ENCODE results near the gene LINC00237.

Gene LINC00237

DNA sequence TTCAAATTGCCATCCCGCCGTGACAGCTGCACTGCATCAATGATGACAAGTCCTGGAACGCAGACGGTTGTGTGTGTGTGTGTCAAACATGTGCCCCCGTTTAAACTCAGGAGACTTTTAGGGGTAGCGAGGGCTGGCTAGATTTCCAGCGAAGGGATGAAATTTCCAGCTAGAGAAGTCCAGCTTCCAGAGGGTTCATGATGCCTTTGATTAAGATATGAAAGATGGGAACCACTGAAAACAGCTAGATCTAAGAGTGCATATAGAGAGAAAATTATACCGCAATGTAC, 20.4 kb upstream of the LINC00237 start:
- TF ChIP-seq, protein P1, sequence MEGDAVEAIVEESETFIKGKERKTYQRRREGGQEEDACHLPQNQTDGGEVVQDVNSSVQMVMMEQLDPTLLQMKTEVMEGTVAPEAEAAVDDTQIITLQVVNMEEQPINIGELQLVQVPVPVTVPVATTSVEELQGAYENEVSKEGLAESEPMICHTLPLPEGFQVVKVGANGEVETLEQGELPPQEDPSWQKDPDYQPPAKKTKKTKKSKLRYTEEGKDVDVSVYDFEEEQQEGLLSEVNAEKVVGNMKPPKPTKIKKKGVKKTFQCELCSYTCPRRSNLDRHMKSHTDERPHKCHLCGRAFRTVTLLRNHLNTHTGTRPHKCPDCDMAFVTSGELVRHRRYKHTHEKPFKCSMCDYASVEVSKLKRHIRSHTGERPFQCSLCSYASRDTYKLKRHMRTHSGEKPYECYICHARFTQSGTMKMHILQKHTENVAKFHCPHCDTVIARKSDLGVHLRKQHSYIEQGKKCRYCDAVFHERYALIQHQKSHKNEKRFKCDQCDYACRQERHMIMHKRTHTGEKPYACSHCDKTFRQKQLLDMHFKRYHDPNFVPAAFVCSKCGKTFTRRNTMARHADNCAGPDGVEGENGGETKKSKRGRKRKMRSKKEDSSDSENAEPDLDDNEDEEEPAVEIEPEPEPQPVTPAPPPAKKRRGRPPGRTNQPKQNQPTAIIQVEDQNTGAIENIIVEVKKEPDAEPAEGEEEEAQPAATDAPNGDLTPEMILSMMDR (IDR thresholded peaks at IDR 0.05; ENCODE audit: control extremely low read depth, extremely low read depth, low read depth, missing control alignments): no peak
- no peak for DNase-seq (ENCODE audit: extremely low spot score)
- CTCF ChIA-PET: interaction anchor here (0.7 to 1.9 kb wide), 9 partner anchors 9 to 379 kb away, joined by 3 to 9 read pairs (median 3); no protein-coding TSS in a partner anchor
- POLR2A ChIA-PET: no interaction called here

DNA sequence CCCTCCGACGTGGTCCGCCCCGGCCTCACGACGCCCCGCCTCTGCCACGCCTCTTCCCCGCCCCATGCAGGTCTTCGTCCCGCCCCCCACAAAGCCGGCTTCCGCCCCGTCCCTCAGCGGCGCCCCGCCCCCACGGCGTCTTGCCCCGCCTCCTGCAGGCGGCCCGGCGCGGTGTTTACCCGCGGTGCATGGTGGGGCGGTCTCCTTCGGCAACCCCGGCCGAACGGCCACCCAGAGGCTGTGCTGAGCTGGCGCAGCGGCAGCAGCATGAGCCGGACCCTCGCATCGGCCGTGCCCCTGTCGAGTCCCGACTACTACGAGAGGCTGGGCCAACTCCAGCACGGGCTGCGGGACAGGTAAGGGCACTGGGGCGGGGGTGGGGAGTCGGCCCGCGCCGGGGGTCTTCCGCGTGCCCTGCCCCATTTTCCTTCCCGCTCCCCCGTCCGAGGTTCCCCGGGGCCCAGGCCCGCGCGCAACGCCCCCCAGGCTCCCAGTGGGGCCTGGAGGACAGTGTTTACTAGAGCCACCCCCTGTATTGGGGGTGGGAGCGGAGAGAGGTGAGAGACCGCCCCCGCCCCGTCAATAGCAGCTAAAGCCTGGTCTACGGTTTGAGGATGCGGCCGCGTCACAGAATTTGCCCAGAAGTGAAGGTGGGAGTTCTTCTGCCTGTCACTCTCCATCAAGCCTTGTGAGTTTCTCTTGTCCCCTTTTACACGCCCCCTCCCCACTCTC, 19.9 kb upstream of the LINC00237 start, which contains the start of gene KIZ:
TSS of gene KIZ (plus strand) at position 234 of the 732 bp plus-strand sequence. CDS start at position 268, 34 bp downstream.
- ChIA-PET CTCF (interaction anchor here (0.7 to 1.9 kb wide), 9 partner anchors 10 to 379 kb away, joined by 3 to 9 read pairs (median 3); no protein-coding TSS in a partner anchor), POLR2A (interaction anchor here (0.9 kb wide), 1 partner anchor 16 kb away, joined by 3 read pairs; no protein-coding TSS in a partner anchor)
- peak; percentile 98 for DNase-seq (ENCODE audit: extremely low spot score)
- TF ChIP-seq, protein P1 (IDR thresholded peaks at IDR 0.05; ENCODE audit: control extremely low read depth, extremely low read depth, low read depth, missing control alignments): peak; percentile 32

DNA sequence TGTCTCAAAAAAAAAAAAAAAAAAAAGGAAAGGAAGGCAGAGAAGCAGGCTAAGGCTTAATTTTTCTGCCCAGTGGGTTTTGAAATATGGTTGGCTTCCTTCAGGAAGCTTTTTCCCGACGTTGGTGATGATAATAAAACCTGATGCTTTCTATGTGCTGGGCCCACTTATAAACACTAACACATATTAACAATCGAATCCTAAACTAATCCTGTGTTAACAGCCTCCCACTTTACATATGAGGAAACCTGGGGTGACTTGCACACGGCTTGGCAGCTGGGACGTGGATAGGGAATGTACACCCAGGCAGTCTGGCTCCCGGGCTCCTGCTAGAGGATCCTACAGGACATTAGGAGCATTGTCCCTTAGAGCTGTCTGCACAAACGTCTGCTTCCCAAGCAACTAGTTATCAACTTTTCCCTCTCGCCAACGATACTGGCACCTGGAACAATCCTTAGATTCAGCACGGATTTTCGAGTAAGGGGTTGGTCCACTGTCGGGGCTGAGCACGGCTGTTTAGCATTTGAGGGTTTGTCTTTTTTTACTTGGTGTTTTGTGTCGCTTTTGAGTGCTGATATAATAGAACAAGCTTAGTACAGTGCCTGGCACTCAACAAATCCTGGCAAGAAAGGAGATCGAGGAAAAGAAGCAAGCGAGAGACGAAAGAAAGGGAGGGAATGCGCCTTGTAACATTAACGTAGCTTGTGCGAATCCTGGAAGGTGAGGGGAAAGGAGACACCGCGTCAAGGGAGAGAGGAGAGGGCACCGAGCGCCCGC, 19.1 kb upstream of the LINC00237 start:
- DNase-seq (ENCODE audit: extremely low spot score): no peak
- ChIA-PET CTCF (interaction anchor here (1.3 to 1.9 kb wide), 3 partner anchors 10 to 15 kb away, joined by 6 to 9 read pairs (median 6); no protein-coding TSS in a partner anchor), POLR2A (interaction anchor here (0.9 kb wide), 1 partner anchor 17 kb away, joined by 3 read pairs; no protein-coding TSS in a partner anchor)
- TF ChIP-seq, protein P1 (IDR thresholded peaks at IDR 0.05; ENCODE audit: control extremely low read depth, extremely low read depth, low read depth, missing control alignments): no peak

DNA sequence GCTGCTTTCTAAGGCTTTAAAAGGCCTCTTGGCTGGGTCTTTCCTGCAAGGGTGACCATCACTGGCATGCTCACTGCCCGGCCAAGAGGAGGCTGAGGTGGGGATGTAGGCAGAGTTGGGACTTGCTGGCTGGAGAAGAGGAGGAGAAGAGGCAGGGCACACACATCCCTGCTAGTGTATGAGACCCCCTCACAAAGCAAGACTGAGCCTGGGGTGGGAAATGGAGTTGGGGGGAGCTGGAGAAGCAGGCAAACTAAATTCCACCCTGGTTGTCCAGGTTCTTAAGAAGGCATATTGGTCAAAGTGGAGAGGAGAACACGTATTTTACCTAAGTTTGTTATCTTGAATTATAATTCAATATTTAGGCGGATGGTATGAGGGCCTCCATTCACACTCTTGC, 18.0 kb upstream of the LINC00237 start:
- TF ChIP-seq, protein P1 (IDR thresholded peaks at IDR 0.05; ENCODE audit: control extremely low read depth, extremely low read depth, low read depth, missing control alignments): no peak

DNA sequence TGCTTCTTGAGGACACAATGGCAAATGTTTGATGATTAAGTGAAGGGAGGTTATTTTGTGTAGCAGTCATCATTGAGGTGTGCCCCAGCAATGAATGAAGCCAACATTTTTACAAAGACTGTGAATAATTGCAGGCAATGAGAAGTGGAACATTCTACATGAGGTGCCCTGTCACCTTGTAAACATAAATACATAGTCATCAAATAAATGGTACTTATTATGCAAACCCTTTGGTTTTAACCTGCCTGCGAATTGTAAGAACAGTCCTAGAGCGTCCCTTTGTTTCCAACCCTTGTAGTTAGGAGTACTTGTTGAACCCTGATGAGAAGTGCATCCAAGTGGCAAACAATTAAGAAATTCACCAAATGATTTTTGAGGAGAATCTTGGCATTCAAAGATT, 12.6 kb upstream of the LINC00237 start:
- TF ChIP-seq, protein P1 (IDR thresholded peaks at IDR 0.05; ENCODE audit: control extremely low read depth, extremely low read depth, low read depth, missing control alignments): no peak
- ChIA-PET CTCF (interaction anchor here (1.5 kb wide), 1 partner anchor 387 kb away, joined by 3 read pairs; no protein-coding TSS in a partner anchor), POLR2A (no interaction called here)
- DNase-seq (ENCODE audit: extremely low spot score): no peak

More for the DNA sequence above, 18.0 kb upstream of the LINC00237 start:
- no peak for DNase-seq (ENCODE audit: extremely low spot score)
- ChIA-PET POLR2A (no interaction called here), CTCF (no interaction called here)

DNA sequence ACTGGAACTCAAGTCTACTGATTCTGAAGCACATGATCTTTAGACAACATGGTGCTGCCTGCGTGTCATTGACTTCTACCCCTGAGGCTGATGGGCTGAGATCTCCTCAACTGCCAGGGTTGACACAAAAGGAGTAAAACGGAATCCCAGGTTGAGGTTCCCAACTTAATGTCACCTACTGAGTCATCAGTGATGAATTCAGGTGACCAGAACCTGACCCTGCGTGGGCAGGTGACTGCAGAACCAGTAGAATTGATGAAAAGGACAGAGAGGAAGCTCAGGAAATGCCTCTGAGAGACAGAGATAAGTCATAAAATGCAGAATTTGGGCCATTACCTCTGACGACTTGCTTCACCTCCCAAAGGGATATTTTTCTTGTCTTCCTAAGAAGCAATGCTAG, 12.0 kb upstream of the LINC00237 start:
- TF ChIP-seq, protein P1 (IDR thresholded peaks at IDR 0.05; ENCODE audit: control extremely low read depth, extremely low read depth, low read depth, missing control alignments): no peak
- CTCF ChIA-PET: no interaction called here
- POLR2A ChIA-PET: no interaction called here
- no peak for DNase-seq (ENCODE audit: extremely low spot score)
